Head of caudate nucleus (tissue), 42 donors: ENCODE data around the gene DES.

Experiments
- DNase-seq, 42 donors: peaks; one replicate each; pipeline versions ENCODE4 v3.0.0 to v3.0.0-alpha.2; 2020 to 2021; ENCODE audit warnings: mixed read lengths in 7 of 42
- intact Hi-C: fragments of 100-400 bp; cut with DNase I; formaldehyde crosslinking; loops from one replicate; pipeline ENCODE4 v1.15.0; 2022

Gene DES

GRCh38 chr2:219433666-219434467 is 15.7 kb downstream of the DES start:
- intact Hi-C loops: no loop called here
- no peak for DNase-seq

- intact Hi-C loops: no loop called here
- no peak for DNase-seq
Measured at GRCh38 chr2:219434468-219434717, 16.2 kb downstream of the DES start.

GRCh38 chr2:219434718-219435525 is 16.7 kb downstream of the DES start, which contains the start of gene SPEG:
SPEG (plus strand) TSS chr2:219434843; CDS start chr2:219434978, 135 bp downstream.
- no peak for DNase-seq
- intact Hi-C loops: no loop called here

- DNase-seq: no peak
- intact Hi-C loops: no loop called here
Measured at GRCh38 chr2:219435701-219436100, 17.5 kb downstream of the DES start.

- DNase-seq: no peak
- intact Hi-C loops: no loop called here
Measured at GRCh38 chr2:219436491-219436890, 18.3 kb downstream of the DES start.

DNA sequence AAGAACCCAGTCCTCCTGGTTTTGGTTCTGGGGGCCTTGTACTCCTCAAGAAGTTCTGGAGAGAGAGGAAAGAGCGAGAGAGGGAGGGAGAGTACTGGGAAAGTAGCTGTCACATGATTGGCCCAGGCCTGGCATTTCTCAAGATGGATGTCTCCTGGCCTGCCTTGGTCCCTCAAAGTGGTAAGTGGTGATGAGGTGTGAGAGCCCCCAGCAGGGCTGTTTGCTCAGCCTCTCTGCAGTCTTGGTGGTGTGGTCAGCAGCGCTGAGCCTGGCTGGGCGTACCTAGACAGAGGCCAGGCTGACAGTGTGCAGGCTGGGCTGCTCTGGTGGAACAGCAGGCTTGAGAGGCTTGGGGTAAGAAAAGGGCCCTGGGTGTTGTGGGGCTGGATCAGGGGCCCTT is 19.0 kb downstream of the DES start:
- intact Hi-C loops: no loop called here
- no peak for DNase-seq

- DNase-seq: no peak
- intact Hi-C loops: no loop called here
Measured at GRCh38 chr2:219437690-219438206, 19.6 kb downstream of the DES start.

DNA sequence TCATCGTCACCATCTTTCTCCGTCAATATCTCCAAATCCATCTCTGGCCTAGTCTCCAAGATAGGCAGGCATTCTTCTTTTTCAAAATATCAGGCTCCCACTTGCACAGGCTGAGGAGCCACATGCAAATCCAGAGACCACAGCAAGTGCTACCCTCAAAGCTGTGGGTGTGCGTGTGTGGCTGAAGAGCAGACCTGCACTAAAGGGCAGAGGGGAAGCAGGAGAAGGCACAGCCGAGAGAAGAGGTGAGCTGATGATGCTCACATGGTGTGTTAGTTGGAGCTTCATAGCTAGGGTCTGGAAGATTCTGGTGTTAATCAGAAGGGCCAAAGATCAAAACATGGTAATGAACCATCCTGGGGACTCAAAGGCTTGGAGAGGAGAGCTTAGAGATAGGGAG is 20.3 kb downstream of the DES start:
- no peak for DNase-seq
- intact Hi-C loops: no loop called here

GRCh38 chr2:219439506-219439905 is 21.3 kb downstream of the DES start:
- intact Hi-C loops: no loop called here
- DNase-seq: no peak

DNA sequence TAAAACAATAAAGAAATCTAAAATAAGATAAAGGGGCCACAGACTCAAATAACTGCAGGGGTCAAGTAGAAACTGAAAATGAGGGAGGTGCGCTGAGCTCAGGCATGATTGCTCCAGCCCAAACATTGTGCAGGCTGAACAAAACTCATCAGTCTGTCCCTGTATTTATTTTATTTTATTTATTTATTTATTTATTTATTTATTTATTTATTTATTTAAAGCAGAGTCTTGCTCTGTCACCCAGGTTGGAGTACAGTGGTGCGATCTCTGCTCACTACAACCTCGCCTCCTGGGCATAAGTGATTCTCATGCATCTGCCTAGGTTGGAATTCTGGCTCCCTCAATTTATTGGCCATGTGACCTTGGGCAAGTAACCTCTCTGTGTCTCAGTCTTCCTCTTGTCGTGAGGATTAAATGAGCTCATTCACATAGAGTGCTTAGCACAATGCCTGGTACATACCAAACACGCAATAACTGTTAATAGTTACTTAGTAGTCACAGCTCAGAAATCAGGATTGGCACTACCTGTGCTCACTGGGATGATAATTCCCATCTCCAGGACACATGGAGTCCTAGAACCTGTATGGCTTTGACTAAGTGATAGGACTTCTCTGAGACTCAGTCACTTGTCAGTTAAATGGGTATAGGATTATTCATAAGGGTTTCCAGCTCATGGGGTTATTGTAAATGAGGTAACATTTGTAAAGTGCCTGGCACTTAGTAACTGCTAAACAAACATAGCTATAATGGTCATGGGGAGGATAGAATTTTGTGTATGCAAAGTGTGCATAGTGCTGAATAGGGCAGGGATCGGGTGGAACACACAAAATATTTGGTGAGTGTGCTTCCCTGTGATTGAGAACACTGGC is 22.4 kb downstream of the DES start:
- intact Hi-C loops: no loop called here
- DNase-seq: no peak

- intact Hi-C loops: no loop called here
- peak in 22 of 42 donors; percentile 33 to 70 (median 46) for DNase-seq
Measured at GRCh38 chr2:219441451-219442255, 23.5 kb downstream of the DES start.

DNA sequence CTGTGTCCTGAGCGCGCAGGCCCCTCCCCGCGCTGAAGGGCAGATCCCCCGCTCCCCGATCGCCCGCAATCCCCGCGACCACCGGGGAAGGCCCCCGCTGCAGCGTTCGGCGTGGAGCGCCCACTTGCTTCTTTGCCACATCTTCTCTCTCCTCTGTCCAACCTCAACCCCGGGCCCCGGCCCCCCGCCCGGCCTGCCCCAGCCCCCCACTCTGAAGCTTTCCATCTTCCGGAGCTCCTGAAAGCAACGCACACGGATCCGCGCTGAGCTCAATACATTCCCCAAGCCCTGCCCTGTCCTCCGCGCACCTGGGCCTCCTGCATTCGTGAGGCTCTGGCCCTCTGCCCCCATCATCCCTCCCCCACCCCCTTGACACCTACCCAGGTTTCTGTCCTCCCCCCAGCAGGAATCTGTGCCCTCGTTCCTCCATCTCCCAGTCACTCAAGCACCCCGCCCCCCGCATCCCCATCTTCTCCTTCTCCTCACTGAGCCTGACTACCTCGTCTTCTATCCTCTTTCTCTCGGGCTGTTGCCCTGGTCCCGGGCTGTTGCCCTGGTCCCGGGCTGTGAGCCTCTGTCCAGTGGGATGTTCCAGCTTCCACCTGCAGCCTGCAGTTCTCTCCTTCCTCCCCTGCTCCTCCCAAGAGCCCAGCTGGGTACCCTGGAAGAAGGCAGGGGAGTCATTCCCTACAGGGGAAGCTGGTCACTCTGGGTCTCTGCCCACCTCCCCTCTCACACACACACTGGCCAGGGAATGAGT is 24.3 kb downstream of the DES start:
- intact Hi-C loops: no loop called here
- peak in 19 of 42 donors; percentile 21 to 72 (median 56) for DNase-seq

- DNase-seq: no peak
- intact Hi-C loops: no loop called here
Measured at GRCh38 chr2:219443016-219443696, 25.0 kb downstream of the DES start.

- intact Hi-C loops: no loop called here
- no peak for DNase-seq
Measured at GRCh38 chr2:219443697-219444023, 25.5 kb downstream of the DES start.

GRCh38 chr2:219444566-219445091 is 26.5 kb downstream of the DES start:
- intact Hi-C loops: no loop called here
- peak; percentile 50 to 94 (median 78) for DNase-seq

- intact Hi-C loops: no loop called here
- peak in 24 of 42 donors; percentile 27 to 79 (median 59) for DNase-seq
Measured at GRCh38 chr2:219445220-219445640, 27.1 kb downstream of the DES start.

DNA sequence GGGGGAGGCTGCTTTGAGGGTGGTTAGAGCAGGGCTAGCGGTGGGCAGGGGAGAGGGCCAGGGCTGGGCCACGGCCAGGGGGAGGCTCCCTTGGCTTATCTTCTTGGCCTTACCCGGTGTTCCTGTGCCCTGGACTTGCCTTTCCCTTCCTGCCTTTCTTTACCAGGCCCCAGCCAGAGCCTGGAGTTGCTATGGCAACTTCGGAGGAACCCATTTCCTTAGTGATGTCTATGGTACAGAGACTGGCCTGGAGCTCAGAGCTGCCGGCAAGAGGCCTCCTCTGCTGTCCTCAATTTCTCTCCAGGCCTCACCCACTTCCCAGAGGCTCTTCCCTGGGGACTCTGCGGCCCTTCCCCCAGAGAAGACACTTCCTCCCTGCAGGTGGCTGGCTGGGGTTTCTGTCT is 27.9 kb downstream of the DES start:
- intact Hi-C loops: no loop called here
- peak in 24 of 42 donors; percentile 34 to 82 (median 58) for DNase-seq
